ENCODE measurements around the gene ZBTB11. TPM values are rescaled to one million over a fixed set of nuclear protein-coding genes. Genes with fewer than 3 reads are reported as not detected.
"Not testable (repeated sequence)": the region's sequence is repeated elsewhere in the genome, so short reads cannot be mapped to it uniquely, and the experiment has no call there.

Gene ZBTB11
- total RNA-seq, 1 donor from 2014 or later: 10.3 TPM

DNA sequence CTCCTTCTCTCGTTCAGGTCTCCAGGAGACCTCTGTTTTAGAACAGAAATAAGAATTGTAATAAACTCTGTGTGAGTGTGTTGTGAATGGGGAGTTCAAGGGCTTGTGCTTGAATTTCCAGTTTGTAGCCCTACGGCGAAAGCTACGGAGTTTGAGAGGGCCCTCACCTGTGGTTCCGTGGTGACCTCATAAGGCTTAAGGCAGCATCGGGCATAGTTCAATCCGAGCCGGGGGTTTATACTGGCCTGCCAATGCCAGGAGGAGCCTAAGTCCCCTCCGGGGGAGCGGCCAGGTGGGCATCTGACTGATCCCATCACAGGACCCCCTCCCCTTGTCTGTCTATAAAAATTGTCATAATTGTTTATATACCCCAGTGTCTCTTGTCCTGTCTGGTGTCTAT lies 43.7 kb downstream of the ZBTB11 start:
- H3K4me3 ChIP-seq: no peak overlapping the region
- intact Hi-C loops (cut with micrococcal nuclease): no loop called here
- TF ChIP-seq, protein P1, sequence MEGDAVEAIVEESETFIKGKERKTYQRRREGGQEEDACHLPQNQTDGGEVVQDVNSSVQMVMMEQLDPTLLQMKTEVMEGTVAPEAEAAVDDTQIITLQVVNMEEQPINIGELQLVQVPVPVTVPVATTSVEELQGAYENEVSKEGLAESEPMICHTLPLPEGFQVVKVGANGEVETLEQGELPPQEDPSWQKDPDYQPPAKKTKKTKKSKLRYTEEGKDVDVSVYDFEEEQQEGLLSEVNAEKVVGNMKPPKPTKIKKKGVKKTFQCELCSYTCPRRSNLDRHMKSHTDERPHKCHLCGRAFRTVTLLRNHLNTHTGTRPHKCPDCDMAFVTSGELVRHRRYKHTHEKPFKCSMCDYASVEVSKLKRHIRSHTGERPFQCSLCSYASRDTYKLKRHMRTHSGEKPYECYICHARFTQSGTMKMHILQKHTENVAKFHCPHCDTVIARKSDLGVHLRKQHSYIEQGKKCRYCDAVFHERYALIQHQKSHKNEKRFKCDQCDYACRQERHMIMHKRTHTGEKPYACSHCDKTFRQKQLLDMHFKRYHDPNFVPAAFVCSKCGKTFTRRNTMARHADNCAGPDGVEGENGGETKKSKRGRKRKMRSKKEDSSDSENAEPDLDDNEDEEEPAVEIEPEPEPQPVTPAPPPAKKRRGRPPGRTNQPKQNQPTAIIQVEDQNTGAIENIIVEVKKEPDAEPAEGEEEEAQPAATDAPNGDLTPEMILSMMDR (IDR thresholded peaks at IDR 0.05; ENCODE audit: borderline replicate concordance): no peak

GRCh38 chr3:101632586-101632985 lies 44.3 kb downstream of the ZBTB11 start:
- TF ChIP-seq, protein P1 (IDR thresholded peaks at IDR 0.05; ENCODE audit: borderline replicate concordance): no peak
- intact Hi-C loops (cut with micrococcal nuclease): no loop called here
- no peak for DNase-seq
- H3K4me1 ChIP-seq: no peaks in the 10 kb centered on the region
- no peaks in the 10 kb centered on the region for H3K27me3 ChIP-seq (ENCODE audit: low read depth)
- no peaks in the 10 kb centered on the region for H3K36me3 ChIP-seq
- H3K4me3 ChIP-seq: no peak overlapping the region
- H3K27ac ChIP-seq (replicated peaks): no peak overlapping the region
- H3K9me3 ChIP-seq (replicated peaks): no peaks in the 10 kb centered on the region

More for the DNA sequence above, 43.7 kb downstream of the ZBTB11 start:
- Histone ChIP-seq H3K27me3 (ENCODE audit: low read depth) (no peaks in the 10 kb centered on the region), H3K4me1 (no peaks in the 10 kb centered on the region), H3K9me3 (replicated peaks) (no peaks in the 10 kb centered on the region), H3K27ac (replicated peaks) (no peak overlapping the region), H3K36me3 (no peaks in the 10 kb centered on the region)
- DNase-seq: no peak

GRCh38 chr3:101631959-101632358 lies 45.0 kb downstream of the ZBTB11 start:
- H3K9me3 ChIP-seq (replicated peaks); H3K36me3 ChIP-seq; H3K27ac ChIP-seq (replicated peaks); H3K4me3 ChIP-seq; H3K4me1 ChIP-seq; H3K27me3 ChIP-seq (ENCODE audit: low read depth); intact Hi-C loops (cut with micrococcal nuclease); DNase-seq: not testable (repeated sequence)

GRCh38 chr3:101631098-101631796 lies 45.7 kb downstream of the ZBTB11 start:
- H3K4me3 ChIP-seq: no peak overlapping the region
- H3K27ac ChIP-seq (replicated peaks): no peak overlapping the region
- intact Hi-C loops (cut with micrococcal nuclease): no loop called here
- H3K36me3 ChIP-seq: no peaks in the 10 kb centered on the region
- no peaks in the 10 kb centered on the region for H3K4me1 ChIP-seq
- TF ChIP-seq, protein P1 (IDR thresholded peaks at IDR 0.05; ENCODE audit: borderline replicate concordance): no peak
- DNase-seq: no peak
- H3K9me3 ChIP-seq (replicated peaks): no peaks in the 10 kb centered on the region
- H3K27me3 ChIP-seq (ENCODE audit: low read depth): no peaks in the 10 kb centered on the region

- Histone ChIP-seq H3K36me3 (no peaks in the 10 kb centered on the region), H3K27me3 (ENCODE audit: low read depth) (no peaks in the 10 kb centered on the region), H3K9me3 (replicated peaks) (peaks cover 6% of the 10 kb centered on the region), H3K4me1 (no peaks in the 10 kb centered on the region), H3K4me3 (no peak overlapping the region), H3K27ac (replicated peaks) (no peak overlapping the region)
- TF ChIP-seq, protein P1 (IDR thresholded peaks at IDR 0.05; ENCODE audit: borderline replicate concordance): no peak
- intact Hi-C loops (cut with micrococcal nuclease): no loop called here
- DNase-seq: no peak
These were observed 47.7 kb downstream of the ZBTB11 start for GRCh38 chr3:101629219-101629618.

- no peaks in the 10 kb centered on the region for H3K4me1 ChIP-seq
- no peaks in the 10 kb centered on the region for H3K36me3 ChIP-seq
- DNase-seq: no peak
- H3K27me3 ChIP-seq (ENCODE audit: low read depth): no peaks in the 10 kb centered on the region
- H3K9me3 ChIP-seq (replicated peaks): peaks cover 6% of the 10 kb centered on the region
- H3K4me3 ChIP-seq: no peak overlapping the region
- TF ChIP-seq, protein P1 (IDR thresholded peaks at IDR 0.05; ENCODE audit: borderline replicate concordance): no peak
- intact Hi-C loops (cut with micrococcal nuclease): no loop called here
- H3K27ac ChIP-seq (replicated peaks): no peak overlapping the region
These were observed 51.1 kb downstream of the ZBTB11 start for GRCh38 chr3:101625879-101626278.
